ENCODE data around the gene BACH2. TPM values are rescaled to one million over a fixed set of nuclear protein-coding genes. Genes with fewer than 3 reads are reported as not detected.

Gene BACH2
- total and polyA plus RNA-seq, 2 experiments from 2014 or later: 5.4 to 5.6 TPM

DNA sequence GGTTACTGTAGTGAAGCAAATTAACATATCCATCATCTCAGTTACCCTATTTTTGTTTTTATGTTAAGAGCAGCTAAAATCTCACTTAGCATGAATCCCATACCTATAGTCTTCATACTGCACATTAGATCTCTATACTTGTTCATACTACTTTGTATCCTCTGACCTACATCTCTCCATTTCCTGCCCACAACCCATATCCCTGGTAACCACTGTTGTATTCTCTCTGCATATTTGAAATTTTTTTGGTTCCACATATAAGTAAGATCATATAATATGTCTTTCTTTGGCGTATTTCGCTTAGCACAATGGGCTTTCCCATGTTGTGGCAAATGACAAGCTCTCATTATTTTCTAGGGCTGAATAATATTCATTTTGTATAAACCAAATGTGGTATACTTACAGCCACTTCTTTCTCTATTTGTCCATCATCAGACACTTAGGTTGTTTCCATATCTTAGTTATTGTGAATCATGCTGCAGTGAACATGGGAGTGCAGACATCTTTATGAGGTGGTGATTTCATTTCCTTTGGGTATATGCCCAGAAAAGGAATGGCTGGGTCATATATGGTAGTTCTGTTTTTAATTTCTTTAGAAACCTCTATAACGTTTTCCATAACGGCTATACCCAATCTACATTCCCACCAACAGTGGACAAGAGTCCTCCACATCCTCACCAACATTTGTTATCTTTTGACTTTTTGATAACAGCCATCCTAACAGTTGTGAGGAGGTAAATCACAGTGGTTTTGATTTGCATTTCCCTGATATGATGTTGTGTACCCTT lies 39.8 kb downstream of the BACH2 start:
- peak in 1 of 2 donors; percentile 67 for DNase-seq (ENCODE audit: low read depth in 1 of 2, low spot score in 1 of 2)
- no peaks in the 10 kb centered on the region for H3K36me3 ChIP-seq
- H3K4me1 ChIP-seq (ENCODE audit: low read depth): no peaks in the 10 kb centered on the region
- H3K4me3 ChIP-seq: no peak overlapping the region
- H3K9me3 ChIP-seq (ENCODE audit: low read depth): no peaks in the 10 kb centered on the region
- TF ChIP-seq CTCF (IDR thresholded peaks at IDR 0.05; ENCODE audit: low read depth, low read length): no peak
- H3K27ac ChIP-seq: no peak overlapping the region
- no peaks in the 10 kb centered on the region for H3K27me3 ChIP-seq

GRCh38 chr6:90253631-90254030 lies 43.0 kb downstream of the BACH2 start:
- H3K36me3 ChIP-seq: no peaks in the 10 kb centered on the region
- no peak for TF ChIP-seq CTCF (IDR thresholded peaks at IDR 0.05; ENCODE audit: low read depth, low read length)
- DNase-seq (ENCODE audit: low read depth in 1 of 2, low spot score in 1 of 2): no peak

GRCh38 chr6:90251295-90251992 lies 45.2 kb downstream of the BACH2 start:
- Histone ChIP-seq H3K36me3 (no peaks in the 10 kb centered on the region), H3K27me3 (no peaks in the 10 kb centered on the region), H3K4me3 (no peak overlapping the region), H3K9me3 (ENCODE audit: low read depth) (no peaks in the 10 kb centered on the region), H3K4me1 (ENCODE audit: low read depth) (peaks cover 3% of the 10 kb centered on the region), H3K27ac (no peak overlapping the region)
- TF ChIP-seq CTCF (IDR thresholded peaks at IDR 0.05; ENCODE audit: low read depth, low read length): no peak
- no peak for DNase-seq (ENCODE audit: low read depth in 1 of 2, low spot score in 1 of 2)

More at GRCh38 chr6:90253631-90254030, 43.0 kb downstream of the BACH2 start:
- H3K9me3 ChIP-seq (ENCODE audit: low read depth): no peaks in the 10 kb centered on the region
- no peaks in the 10 kb centered on the region for H3K27me3 ChIP-seq
- no peak overlapping the region for H3K27ac ChIP-seq
- H3K4me3 ChIP-seq: no peak overlapping the region
- H3K4me1 ChIP-seq (ENCODE audit: low read depth): peaks cover 3% of the 10 kb centered on the region

- DNase-seq (ENCODE audit: low read depth in 1 of 2, low spot score in 1 of 2): no peak
- Histone ChIP-seq H3K27ac (no peak overlapping the region), H3K4me3 (no peak overlapping the region), H3K27me3 (no peaks in the 10 kb centered on the region), H3K9me3 (ENCODE audit: low read depth) (no peaks in the 10 kb centered on the region), H3K36me3 (no peaks in the 10 kb centered on the region), H3K4me1 (ENCODE audit: low read depth) (peaks cover 9% of the 10 kb centered on the region)
- TF ChIP-seq CTCF (IDR thresholded peaks at IDR 0.05; ENCODE audit: low read depth, low read length): no peak
Measured at GRCh38 chr6:90250405-90250804, 46.2 kb downstream of the BACH2 start.

DNA sequence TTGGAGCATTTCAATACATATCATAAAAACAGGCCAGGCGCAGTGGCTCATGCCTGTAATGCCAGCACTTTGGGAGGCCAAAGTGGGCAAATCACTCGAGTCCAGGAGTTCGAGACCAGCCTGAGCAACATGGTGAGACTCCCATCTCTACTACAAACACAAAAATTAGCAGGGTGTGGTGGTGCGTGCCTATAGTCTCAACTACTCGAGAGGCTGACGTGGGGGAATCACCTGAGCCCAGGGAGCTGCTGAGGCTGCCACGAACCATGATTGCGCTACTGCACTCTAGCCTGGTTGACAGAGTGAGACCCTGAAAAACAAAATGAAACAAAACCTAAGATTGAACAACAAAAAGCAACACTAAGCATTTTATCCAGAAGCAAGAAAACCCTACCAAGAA lies 47.2 kb downstream of the BACH2 start:
- DNase-seq (ENCODE audit: low read depth in 1 of 2, low spot score in 1 of 2): no peak
- Histone ChIP-seq H3K27me3 (no peaks in the 10 kb centered on the region), H3K4me1 (ENCODE audit: low read depth) (peaks cover 9% of the 10 kb centered on the region), H3K36me3 (no peaks in the 10 kb centered on the region), H3K9me3 (ENCODE audit: low read depth) (no peaks in the 10 kb centered on the region), H3K27ac (no peak overlapping the region), H3K4me3 (no peak overlapping the region)
- no peak for TF ChIP-seq CTCF (IDR thresholded peaks at IDR 0.05; ENCODE audit: low read depth, low read length)
